HepG2 (cell line): ENCODE results near the gene NUDT13.

Experiments used
- ATF2 ChIP-seq: sonication (generic); formaldehyde crosslinking; IDR thresholded peaks from 2 replicates; pipeline ENCODE4 v1.4.0; 2020; ENCODE audit warnings: missing genetic modification reagents
- FOSL1 ChIP-seq: sonication (generic); formaldehyde crosslinking; IDR thresholded peaks from 2 replicates; pipeline ENCODE4 v1.9.0; 2021; ENCODE audit warnings: missing genetic modification reagents, borderline replicate concordance
- ISL2 ChIP-seq: sonication (generic); formaldehyde crosslinking; IDR thresholded peaks from 2 replicates; pipeline ENCODE4 v1.5.0; 2020; ENCODE audit warnings: missing genetic modification reagents
- POLR2A ChIP-seq, 2 experiments: IDR thresholded peaks; 2 replicates each; pipeline ENCODE4 v1.6.1; 2011; ENCODE audit warnings: low read depth in 2 of 2, low read length in 2 of 2, mild to moderate bottlenecking in 1 of 2, moderate library complexity in 1 of 2; ENCODE audit not compliant: insufficient read depth in 1 of 2
- RAD21 ChIP-seq: fragments of 450-650 bp; formaldehyde crosslinking; IDR thresholded peaks from 2 replicates; pipeline ENCODE4 v1.5.0; 2020; ENCODE audit warnings: mild to moderate bottlenecking
- ZBTB26 ChIP-seq: IDR thresholded peaks from 2 replicates; pipeline ENCODE4 v1.6.1; 2016; ENCODE audit warnings: missing compliant biosample characterization, missing genetic modification reagents, borderline replicate concordance
- ZFP1 ChIP-seq: IDR thresholded peaks from 2 replicates; pipeline ENCODE4 v1.6.1; 2016
- ZFP82 ChIP-seq: sonication (generic); formaldehyde crosslinking; IDR thresholded peaks from 2 replicates; pipeline ENCODE4 v1.5.1; 2020; ENCODE audit warnings: mild to moderate bottlenecking, missing genetic modification reagents, borderline replicate concordance
- ZHX2 ChIP-seq, 2 experiments: sonication (generic) in 1 of 2; formaldehyde crosslinking in 1 of 2; IDR thresholded peaks; 2 replicates each; pipeline versions ENCODE4 v1.6.1 to v1.9.0; 2014 to 2022; ENCODE audit warnings: antibody characterized with exemption in 1 of 2, borderline replicate concordance in 1 of 2, inconsistent platforms in 1 of 2, low read depth in 1 of 2, missing genetic modification reagents in 1 of 2
- ZNF121 ChIP-seq: sonication (generic); formaldehyde crosslinking; IDR thresholded peaks from 2 replicates; pipeline ENCODE4 v1.5.0; 2020; ENCODE audit warnings: mild to moderate bottlenecking, missing genetic modification reagents
- ZNF335 ChIP-seq: sonication (generic); formaldehyde crosslinking; IDR thresholded peaks from 2 replicates; pipeline ENCODE4 v1.4.0; 2020; ENCODE audit warnings: missing genetic modification reagents
- TF ChIP-seq, protein P1 (sequence below): sonication (generic); formaldehyde crosslinking; IDR thresholded peaks from 2 replicates; pipeline ENCODE4 v1.5.0; 2020; ENCODE audit warnings: mild to moderate bottlenecking, missing genetic modification reagents, moderate library complexity

DNA sequence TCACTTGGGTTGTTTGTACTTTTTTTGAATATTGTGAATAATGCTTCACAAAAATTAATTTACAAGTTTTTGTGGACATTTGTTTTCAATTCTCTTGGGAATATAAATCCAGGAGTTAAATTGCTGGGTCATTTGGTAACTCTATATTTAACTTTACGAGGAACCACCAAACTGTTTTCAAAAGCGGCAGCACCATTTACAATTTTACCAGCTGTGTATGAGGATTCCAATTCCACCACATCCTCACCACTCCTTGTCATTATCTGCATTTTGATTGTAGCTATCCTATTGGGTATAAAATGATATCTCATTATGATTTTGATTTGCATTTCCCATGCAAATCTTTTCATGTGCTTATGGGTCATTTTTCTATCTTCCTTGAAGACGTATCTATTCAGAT, 4.0 kb upstream of the NUDT13 start:
- TF ChIP-seq FOSL1 (CRISPR knock-in tag) (no peak), ISL2 (CRISPR knock-in tag) (no peak), ZBTB26 (CRISPR knock-in tag) (no peak), ZHX2 (IDR thresholded peaks at IDR 0.05; ENCODE audit: low read depth) (no peak), ZHX2 (CRISPR knock-in tag; IDR thresholded peaks at IDR 0.05; ENCODE audit: borderline replicate concordance) (no peak), ATF2 (CRISPR knock-in tag) (no peak), ZNF335 (CRISPR knock-in tag) (no peak), ZNF121 (CRISPR knock-in tag) (no peak), RAD21 (CRISPR knock-in tag) (no peak), ZFP82 (CRISPR knock-in tag) (no peak), POLR2A (IDR thresholded peaks at IDR 0.05; ENCODE audit: insufficient read depth in 1 of 2, low read depth in 2 of 2, low read length in 2 of 2) (no peak), ZFP1 (CRISPR knock-in tag) (no peak)
- TF ChIP-seq, protein P1, sequence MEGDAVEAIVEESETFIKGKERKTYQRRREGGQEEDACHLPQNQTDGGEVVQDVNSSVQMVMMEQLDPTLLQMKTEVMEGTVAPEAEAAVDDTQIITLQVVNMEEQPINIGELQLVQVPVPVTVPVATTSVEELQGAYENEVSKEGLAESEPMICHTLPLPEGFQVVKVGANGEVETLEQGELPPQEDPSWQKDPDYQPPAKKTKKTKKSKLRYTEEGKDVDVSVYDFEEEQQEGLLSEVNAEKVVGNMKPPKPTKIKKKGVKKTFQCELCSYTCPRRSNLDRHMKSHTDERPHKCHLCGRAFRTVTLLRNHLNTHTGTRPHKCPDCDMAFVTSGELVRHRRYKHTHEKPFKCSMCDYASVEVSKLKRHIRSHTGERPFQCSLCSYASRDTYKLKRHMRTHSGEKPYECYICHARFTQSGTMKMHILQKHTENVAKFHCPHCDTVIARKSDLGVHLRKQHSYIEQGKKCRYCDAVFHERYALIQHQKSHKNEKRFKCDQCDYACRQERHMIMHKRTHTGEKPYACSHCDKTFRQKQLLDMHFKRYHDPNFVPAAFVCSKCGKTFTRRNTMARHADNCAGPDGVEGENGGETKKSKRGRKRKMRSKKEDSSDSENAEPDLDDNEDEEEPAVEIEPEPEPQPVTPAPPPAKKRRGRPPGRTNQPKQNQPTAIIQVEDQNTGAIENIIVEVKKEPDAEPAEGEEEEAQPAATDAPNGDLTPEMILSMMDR (CRISPR knock-in tag): no peak
